Measurements from ENCODE around the gene KLHL22. TPM values are rescaled to one million over a fixed set of nuclear protein-coding genes. Genes with fewer than 3 reads are reported as not detected.

The KLHL22 gene
- total RNA-seq, 3 donors from 2014 or later: 4.6 to 5.8 (median 5.7) TPM

- Mint-ChIP-seq H3K4me3 (no peak overlapping the region), H3K9me3 (no peaks in the 10 kb centered on the region), H3K4me1 (ENCODE audit: low read depth) (peaks cover 18% of the 10 kb centered on the region), H3K36me3 (ENCODE audit: insufficient read depth) (no peaks in the 10 kb centered on the region), H3K27me3 (ENCODE audit: low read depth) (peaks cover 49% of the 10 kb centered on the region)
- DNase-seq (no peak), ATAC-seq (no peak)
These were observed 60.8 kb downstream of the KLHL22 start for GRCh38 chr22:20434773-20435172.

- Mint-ChIP-seq H3K36me3 (ENCODE audit: insufficient read depth) (no peaks in the 10 kb centered on the region), H3K4me3 (no peak overlapping the region), H3K27me3 (ENCODE audit: low read depth) (peaks cover 46% of the 10 kb centered on the region), H3K9me3 (no peaks in the 10 kb centered on the region), H3K4me1 (ENCODE audit: low read depth) (peaks cover 18% of the 10 kb centered on the region)
- ATAC-seq: no peak
- no peak for DNase-seq
These were observed 61.3 kb downstream of the KLHL22 start for GRCh38 chr22:20434264-20434751.

GRCh38 chr22:20433686-20434241 lies 61.8 kb downstream of the KLHL22 start:
- ATAC-seq (no peak), DNase-seq (no peak)
- H3K9me3 Mint-ChIP-seq: no peaks in the 10 kb centered on the region
- no peaks in the 10 kb centered on the region for H3K36me3 Mint-ChIP-seq (ENCODE audit: insufficient read depth)
- no peak overlapping the region for H3K4me3 Mint-ChIP-seq
- H3K4me1 Mint-ChIP-seq (ENCODE audit: low read depth): peaks cover 22% of the 10 kb centered on the region
- H3K27me3 Mint-ChIP-seq (ENCODE audit: low read depth): peaks cover 46% of the 10 kb centered on the region

GRCh38 chr22:20433191-20433590 lies 62.4 kb downstream of the KLHL22 start:
- H3K4me3 Mint-ChIP-seq: peak overlapping the region; percentile 33

GRCh38 chr22:20432244-20432686 lies 63.3 kb downstream of the KLHL22 start:
- Mint-ChIP-seq H3K4me3 (peak overlapping the region; percentile 51), H3K27me3 (ENCODE audit: low read depth) (peaks cover 44% of the 10 kb centered on the region)

More at GRCh38 chr22:20433191-20433590, 62.4 kb downstream of the KLHL22 start:
- Mint-ChIP-seq H3K36me3 (ENCODE audit: insufficient read depth) (no peaks in the 10 kb centered on the region), H3K9me3 (no peaks in the 10 kb centered on the region), H3K4me1 (ENCODE audit: low read depth) (peaks cover 24% of the 10 kb centered on the region), H3K27me3 (ENCODE audit: low read depth) (peaks cover 40% of the 10 kb centered on the region)
- ATAC-seq (no peak), DNase-seq (no peak)

GRCh38 chr22:20431511-20432192 lies 63.9 kb downstream of the KLHL22 start:
- ATAC-seq (no peak), DNase-seq (no peak)
- Mint-ChIP-seq H3K27me3 (ENCODE audit: low read depth) (peaks cover 44% of the 10 kb centered on the region), H3K4me1 (ENCODE audit: low read depth) (peaks cover 18% of the 10 kb centered on the region), H3K4me3 (peak overlapping the region; percentile 51), H3K36me3 (ENCODE audit: insufficient read depth) (no peaks in the 10 kb centered on the region), H3K9me3 (no peaks in the 10 kb centered on the region)

More at GRCh38 chr22:20432244-20432686, 63.3 kb downstream of the KLHL22 start:
- H3K4me1 Mint-ChIP-seq (ENCODE audit: low read depth): peaks cover 23% of the 10 kb centered on the region
- no peaks in the 10 kb centered on the region for H3K36me3 Mint-ChIP-seq (ENCODE audit: insufficient read depth)
- no peak for ATAC-seq
- no peaks in the 10 kb centered on the region for H3K9me3 Mint-ChIP-seq
- no peak for DNase-seq

GRCh38 chr22:20430720-20431510 lies 64.7 kb downstream of the KLHL22 start:
- Mint-ChIP-seq H3K36me3 (ENCODE audit: insufficient read depth) (no peaks in the 10 kb centered on the region), H3K4me3 (peak overlapping the region; percentile 67), H3K27me3 (ENCODE audit: low read depth) (peaks cover 46% of the 10 kb centered on the region), H3K4me1 (ENCODE audit: low read depth) (peaks cover 20% of the 10 kb centered on the region), H3K9me3 (no peaks in the 10 kb centered on the region)
- ATAC-seq (peak; percentile 74 to 75), DNase-seq (peak; percentile 49)

- Mint-ChIP-seq H3K4me1 (ENCODE audit: low read depth) (peaks cover 18% of the 10 kb centered on the region), H3K9me3 (no peaks in the 10 kb centered on the region), H3K36me3 (ENCODE audit: insufficient read depth) (no peaks in the 10 kb centered on the region), H3K27me3 (ENCODE audit: low read depth) (peaks cover 39% of the 10 kb centered on the region), H3K4me3 (peak overlapping the region; percentile 79)
- DNase-seq (no peak), ATAC-seq (peak; percentile 20 to 26)
These were observed 65.4 kb downstream of the KLHL22 start for GRCh38 chr22:20430101-20430719.

- Mint-ChIP-seq H3K36me3 (ENCODE audit: insufficient read depth) (no peaks in the 10 kb centered on the region), H3K9me3 (no peaks in the 10 kb centered on the region), H3K4me3 (peak overlapping the region; percentile 79), H3K4me1 (ENCODE audit: low read depth) (peaks cover 18% of the 10 kb centered on the region), H3K27me3 (ENCODE audit: low read depth) (peaks cover 37% of the 10 kb centered on the region)
- peak; percentile 75 for DNase-seq
- ATAC-seq: peak; percentile 63 to 69
These were observed 66.1 kb downstream of the KLHL22 start for GRCh38 chr22:20429254-20430100.

GRCh38 chr22:20428496-20429253 lies 66.9 kb downstream of the KLHL22 start:
- H3K36me3 Mint-ChIP-seq (ENCODE audit: insufficient read depth): no peaks in the 10 kb centered on the region
- ATAC-seq (no peak), DNase-seq (no peak)
- H3K4me1 Mint-ChIP-seq (ENCODE audit: low read depth): peaks cover 18% of the 10 kb centered on the region
- H3K9me3 Mint-ChIP-seq: no peaks in the 10 kb centered on the region
- peak overlapping the region; percentile 79 for H3K4me3 Mint-ChIP-seq
- peaks cover 36% of the 10 kb centered on the region for H3K27me3 Mint-ChIP-seq (ENCODE audit: low read depth)

GRCh38 chr22:20427945-20428417 lies 67.6 kb downstream of the KLHL22 start:
- H3K9me3 Mint-ChIP-seq: no peaks in the 10 kb centered on the region
- ATAC-seq: no peak
- DNase-seq: no peak
- H3K27me3 Mint-ChIP-seq (ENCODE audit: low read depth): peaks cover 39% of the 10 kb centered on the region
- H3K4me3 Mint-ChIP-seq: no peak overlapping the region
- H3K36me3 Mint-ChIP-seq (ENCODE audit: insufficient read depth): no peaks in the 10 kb centered on the region
- peaks cover 20% of the 10 kb centered on the region for H3K4me1 Mint-ChIP-seq (ENCODE audit: low read depth)

GRCh38 chr22:20427104-20427944 lies 68.3 kb downstream of the KLHL22 start:
- Mint-ChIP-seq H3K27me3 (ENCODE audit: low read depth) (peaks cover 35% of the 10 kb centered on the region), H3K36me3 (ENCODE audit: insufficient read depth) (no peaks in the 10 kb centered on the region), H3K4me1 (ENCODE audit: low read depth) (peaks cover 20% of the 10 kb centered on the region), H3K4me3 (no peak overlapping the region), H3K9me3 (no peaks in the 10 kb centered on the region)
- no peak for DNase-seq
- no peak for ATAC-seq

Measured in activated T-cell treated with anti-CD3 and anti-CD28 coated beads, Interleukin-2, amount 50 U/mL, for 4 hours (primary cell).